HG02571 (cell line): ENCODE data around the gene TSPAN10.

Experiments
- ATAC-seq: cut with Tn5 transposase; IDR thresholded peaks from one replicate; pipeline ENCODE4 v1.9.1; 2021; ENCODE audit warnings: mild to moderate bottlenecking, moderate library complexity; ENCODE audit not compliant: unreplicated experiment

Gene TSPAN10

DNA sequence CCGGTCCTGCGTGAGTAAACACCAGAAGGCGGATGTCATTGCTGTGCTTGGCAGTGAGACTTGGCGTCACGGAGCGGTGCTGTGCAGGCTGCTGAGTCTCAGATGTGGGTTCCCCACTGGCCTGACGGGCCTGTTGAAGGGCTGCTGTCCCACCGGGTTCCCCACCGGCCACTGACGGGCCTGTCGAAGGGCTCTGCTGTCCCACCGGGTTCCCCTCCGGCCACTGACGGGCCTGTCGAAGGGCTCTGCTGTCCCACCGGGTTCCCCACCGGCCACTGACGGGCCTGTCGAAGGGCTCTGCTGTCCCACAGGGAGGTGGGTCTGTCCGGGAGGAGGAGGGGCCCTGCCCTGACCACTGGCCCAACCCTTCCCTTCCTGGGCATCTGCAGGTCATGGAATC, 49.6 kb downstream of the TSPAN10 start:
- no peak for ATAC-seq

DNA sequence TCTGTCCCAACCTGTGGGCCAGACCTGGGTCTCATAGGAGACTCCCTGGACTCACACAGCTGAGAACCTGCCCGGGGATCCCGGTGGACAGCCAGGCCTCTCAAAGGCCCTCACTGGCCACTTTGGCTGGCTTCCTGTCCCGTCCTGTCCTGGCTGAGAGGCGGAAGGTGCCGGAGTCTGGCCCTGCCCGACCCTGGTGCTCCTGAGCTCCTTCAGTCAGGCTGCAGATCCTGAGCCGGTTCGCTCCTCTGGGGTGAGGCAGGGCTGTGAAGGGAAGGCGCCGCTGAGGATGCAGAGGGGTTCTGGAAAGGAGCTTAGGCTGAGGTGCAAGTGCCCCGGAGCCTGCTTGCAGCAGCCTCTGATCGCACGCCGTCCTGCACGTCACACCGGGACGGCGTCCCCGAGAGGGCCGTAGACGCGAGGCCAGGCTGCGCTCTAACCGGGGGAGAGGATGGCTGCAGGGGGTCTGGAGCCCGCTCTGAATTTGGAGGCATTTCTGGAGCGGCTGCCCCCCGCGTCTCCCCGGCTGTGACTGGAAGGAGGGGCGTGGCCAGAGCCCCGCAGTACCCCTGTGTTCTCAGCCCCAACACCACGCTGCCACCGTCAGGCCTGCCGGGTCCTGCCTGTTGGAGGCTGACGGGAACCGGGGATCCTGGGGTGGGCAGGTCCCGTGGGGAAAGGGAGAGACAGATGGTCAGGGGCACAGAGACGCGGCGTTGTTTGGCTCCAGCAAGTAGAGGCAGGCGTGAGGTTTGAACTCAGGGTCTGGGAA, 51.0 kb downstream of the TSPAN10 start:
- no peak for ATAC-seq

DNA sequence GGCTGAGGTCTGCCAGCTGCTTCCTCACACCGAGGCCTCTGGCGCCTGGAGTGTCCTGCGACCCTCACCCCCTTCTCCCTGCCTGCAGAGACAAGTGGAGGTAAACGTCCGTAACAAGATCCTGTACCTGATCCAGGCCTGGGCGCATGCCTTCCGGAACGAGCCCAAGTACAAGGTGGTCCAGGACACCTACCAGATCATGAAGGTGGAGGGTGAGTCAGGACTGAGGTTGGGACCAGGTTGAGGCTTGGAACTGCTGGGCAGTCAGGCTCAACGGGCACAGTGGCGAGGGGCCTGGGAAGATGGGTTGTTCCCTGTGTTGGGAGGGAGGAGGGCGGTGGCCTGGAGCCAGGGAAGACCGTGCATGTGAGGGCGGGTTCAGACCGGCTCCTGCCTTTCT, 51.6 kb downstream of the TSPAN10 start:
- ATAC-seq: no peak

DNA sequence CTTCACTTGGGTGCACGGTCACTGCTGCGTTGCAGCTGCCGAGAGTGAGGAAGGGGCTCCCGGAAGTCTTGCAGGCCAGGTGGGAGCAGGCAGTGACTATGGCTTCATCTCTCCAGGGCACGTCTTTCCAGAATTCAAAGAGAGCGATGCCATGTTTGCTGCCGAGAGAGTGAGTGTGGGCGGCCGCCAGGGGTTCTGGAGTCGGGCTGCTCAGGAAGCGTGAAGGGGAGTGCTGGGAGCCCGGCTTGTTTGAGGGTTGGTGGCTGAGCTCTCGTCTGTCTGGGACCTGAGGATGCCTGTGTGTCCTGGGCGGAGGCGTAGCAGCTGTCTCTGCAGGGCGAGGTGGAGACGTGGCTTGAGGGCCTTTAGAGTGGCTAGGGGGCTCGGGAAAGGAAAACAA, 53.1 kb downstream of the TSPAN10 start:
- no peak for ATAC-seq

DNA sequence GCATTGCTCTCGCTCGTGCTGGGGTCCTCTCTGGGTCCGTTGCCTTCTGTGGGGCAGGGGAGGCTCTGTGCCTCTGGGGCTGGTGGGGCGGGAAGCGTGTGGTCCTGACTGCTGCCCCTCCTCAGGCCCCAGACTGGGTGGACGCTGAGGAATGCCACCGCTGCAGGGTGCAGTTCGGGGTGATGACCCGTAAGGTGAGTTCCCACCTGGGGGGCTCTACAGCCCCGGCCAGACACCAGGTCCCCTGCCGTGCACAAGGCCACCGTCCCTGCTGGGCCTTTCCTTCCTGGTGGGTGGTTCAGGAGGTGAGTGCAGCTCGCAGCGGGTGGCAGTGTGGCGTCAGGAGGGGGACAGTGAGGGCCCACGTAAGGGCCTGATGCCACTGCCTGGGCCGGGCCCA, 53.6 kb downstream of the TSPAN10 start:
- ATAC-seq: no peak

DNA sequence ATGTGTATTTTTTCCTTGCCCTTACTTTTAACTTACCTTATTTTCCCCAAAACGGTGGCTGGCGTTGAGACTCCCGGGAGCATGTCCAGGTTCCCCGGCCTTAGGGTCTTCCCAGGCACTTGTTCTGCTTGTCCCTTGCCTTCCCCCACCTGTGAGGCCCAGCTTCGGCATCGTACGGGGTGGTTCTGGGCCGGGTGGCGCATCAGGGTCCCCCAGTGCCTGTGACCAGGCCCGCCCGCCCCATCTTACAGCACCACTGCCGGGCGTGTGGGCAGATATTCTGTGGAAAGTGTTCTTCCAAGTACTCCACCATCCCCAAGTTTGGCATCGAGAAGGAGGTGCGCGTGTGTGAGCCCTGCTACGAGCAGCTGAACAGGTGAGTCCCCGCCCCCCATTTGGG, 54.2 kb downstream of the TSPAN10 start:
- ATAC-seq: no peak

DNA sequence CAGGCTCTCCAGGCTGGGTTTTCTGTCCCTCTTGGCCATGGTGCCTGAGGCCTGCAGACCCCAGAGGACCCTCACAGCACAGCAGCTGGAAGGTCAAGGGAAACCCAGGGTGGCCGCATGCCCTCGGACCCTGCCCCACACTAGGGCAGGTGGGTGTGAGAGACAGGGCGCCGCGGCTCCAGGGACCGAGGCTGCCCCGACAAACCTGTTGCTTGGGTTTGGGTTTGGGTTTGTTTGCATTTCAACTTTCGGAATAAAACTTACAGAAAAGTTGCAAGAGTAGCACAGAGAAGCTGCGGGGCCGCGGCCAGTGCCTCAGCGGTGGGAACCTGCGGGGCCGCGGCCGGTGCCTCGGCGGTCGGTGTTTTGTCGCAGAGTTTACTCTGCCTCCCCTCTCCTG, 54.6 kb downstream of the TSPAN10 start:
- ATAC-seq: no peak

DNA sequence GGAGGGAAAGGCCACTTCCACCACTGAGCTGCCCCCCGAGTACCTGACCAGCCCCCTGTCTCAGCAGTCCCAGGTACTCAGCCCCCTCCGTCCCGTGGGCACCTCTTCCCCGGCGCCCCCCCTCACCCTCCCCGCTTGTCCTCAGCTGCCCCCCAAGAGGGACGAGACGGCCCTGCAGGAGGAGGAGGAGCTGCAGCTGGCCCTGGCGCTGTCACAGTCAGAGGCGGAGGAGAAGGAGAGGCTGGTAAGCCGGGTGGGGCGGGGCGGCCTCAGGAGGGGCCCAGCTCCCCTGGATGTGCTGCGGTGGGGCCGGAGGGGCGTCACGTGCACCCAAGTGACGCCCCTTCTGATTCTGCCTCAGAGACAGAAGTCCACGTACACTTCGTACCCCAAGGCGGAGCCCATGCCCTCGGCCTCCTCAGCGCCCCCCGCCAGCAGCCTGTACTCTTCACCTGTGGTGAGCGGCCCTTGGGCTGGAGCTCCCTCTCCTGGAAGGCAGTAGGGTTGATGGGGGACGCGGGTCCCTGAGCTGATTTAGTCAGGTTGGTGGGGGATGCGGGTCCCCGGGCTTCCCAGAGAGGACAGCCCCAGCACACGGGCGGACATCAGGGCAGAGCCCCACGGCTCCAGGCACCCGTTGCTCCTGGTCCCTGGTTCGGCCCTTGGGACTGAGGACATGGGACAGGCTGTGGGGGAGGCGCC, 56.7 kb downstream of the TSPAN10 start:
- ATAC-seq: no peak

DNA sequence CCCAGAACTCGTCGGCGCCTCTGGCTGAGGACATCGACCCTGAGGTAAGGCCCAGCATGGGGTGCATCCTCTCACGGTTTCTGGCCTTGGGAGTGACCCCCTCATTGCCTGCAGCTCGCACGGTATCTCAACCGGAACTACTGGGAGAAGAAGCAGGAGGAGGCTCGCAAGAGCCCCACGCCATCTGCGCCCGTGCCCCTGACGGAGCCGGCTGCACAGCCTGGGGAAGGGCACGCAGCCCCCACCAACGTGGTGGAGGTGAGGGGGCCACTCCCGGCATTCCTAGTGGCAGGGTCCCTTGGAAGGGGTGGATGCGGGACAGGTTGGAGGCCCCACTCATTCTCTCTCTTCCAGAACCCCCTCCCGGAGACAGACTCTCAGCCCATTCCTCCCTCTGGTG, 57.8 kb downstream of the TSPAN10 start:
- ATAC-seq: no peak

DNA sequence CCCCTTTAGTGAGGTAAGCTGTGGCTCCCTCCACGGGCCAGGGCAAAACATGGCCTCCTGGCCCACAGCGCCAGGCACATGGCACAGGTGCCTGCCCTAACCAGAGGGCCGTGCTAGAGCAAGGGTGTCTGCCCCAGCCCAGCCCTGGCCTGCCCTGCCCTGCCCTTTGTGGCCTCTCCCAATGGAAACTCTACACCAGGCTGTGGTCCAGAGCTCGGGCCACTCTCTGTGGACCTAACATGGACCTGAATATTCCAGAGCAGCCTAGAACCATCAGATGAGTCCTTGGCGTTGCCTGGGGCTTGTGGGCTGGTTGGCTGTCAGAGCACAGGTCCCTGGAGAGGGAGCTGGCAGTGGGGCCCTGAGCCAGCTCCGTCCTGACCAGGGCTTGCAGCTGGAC, 58.2 kb downstream of the TSPAN10 start:
- no peak for ATAC-seq

DNA sequence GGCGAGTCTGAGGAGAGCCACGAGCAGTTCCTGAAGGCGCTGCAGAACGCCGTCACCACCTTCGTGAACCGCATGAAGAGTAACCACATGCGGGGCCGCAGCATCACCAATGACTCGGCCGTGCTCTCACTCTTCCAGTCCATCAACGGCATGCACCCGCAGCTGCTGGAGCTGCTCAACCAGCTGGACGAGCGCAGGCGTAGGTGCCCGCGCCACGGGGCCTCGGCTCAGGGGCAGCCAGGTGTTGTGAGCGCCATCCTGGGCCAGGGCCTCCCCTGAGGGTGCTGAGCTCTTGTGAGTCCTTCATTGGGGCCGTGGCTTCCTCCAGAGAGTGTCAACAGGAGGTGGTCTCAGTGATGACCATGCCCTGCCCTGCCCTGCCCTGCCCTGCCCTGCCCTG, 58.8 kb downstream of the TSPAN10 start:
- ATAC-seq: no peak

DNA sequence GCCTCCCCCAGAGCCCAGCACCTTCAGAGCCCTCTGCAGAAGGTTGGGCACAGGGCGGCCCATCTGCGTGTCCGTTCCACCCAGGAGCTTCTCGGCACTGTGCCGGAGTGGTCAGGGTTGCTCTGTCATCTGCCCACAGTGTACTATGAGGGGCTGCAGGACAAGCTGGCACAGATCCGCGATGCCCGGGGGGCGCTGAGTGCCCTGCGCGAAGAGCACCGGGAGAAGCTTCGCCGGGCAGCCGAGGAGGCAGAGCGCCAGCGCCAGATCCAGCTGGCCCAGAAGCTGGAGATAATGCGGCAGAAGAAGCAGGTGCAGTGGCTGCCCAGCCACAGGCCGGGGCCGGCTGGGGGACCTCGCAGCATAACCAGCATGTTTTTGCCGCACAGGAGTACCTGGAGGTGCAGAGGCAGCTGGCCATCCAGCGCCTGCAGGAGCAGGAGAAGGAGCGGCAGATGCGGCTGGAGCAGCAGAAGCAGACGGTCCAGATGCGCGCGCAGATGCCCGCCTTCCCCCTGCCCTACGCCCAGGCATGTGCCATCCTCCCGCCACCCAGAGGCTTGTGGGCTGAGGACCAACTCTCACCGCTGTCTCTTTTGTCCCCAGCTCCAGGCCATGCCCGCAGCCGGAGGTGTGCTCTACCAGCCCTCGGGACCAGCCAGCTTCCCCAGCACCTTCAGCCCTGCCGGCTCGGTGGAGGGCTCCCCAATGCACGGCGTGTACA, 59.4 kb downstream of the TSPAN10 start:
- no peak for ATAC-seq

DNA sequence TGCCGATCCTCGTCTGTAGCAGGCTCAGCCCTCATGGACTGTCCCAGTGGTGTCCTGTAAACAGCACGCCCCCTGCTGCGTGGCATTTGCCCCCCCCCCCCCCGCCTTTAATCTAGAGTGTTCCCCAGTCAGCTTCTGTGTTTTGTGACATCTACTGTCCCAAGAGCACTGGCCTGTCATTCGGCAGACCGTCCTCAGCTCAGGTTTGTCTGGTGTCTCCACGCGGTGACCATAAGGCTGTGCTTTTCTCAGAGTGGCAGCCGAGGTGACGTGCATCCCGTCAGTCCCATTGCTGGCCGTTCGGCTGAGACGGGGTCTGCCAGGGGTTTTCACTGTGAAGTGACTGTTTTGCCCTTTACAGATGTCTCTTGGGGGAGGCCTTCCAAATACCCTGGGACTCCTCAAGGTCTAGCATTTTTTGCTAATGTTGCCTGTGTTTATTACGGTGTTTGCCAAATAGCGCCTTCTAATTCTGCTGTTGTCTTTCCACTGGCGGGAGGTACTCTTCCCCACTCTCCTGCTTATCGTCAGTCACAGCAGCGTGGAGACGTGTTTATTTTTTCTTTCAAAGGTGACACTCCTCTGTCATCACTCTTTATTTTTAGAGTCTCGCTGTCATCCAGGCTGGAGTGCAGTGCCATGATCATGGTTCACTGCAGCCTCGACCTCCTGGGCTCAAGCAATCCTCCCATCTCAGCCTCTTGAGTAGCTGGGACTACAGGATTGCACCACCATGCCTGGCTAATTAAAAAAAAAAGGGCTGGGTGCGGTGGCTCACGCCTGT, 60.5 kb downstream of the TSPAN10 start:
- ATAC-seq: no peak
